GM12892 (cell line): ENCODE data around the gene IDH2.
"Not testable (repeated sequence)": the region's sequence is repeated elsewhere in the genome, so short reads cannot be mapped to it uniquely, and the experiment has no call there.

Experiments used
- POLR2A ChIP-seq: IDR thresholded peaks from 2 replicates; pipeline ENCODE4 v1.6.1; 2011; ENCODE audit warnings: low read depth, low read length, control low read depth
- POLR2AphosphoS5 ChIP-seq: IDR thresholded peaks from 2 replicates; pipeline ENCODE4 v1.6.1; 2011; ENCODE audit warnings: low read depth, low read length, control low read depth
- TAF1 ChIP-seq: IDR thresholded peaks from 2 replicates; pipeline ENCODE4 v1.6.1; 2011; ENCODE audit warnings: low read depth, mild to moderate bottlenecking, control low read depth, low read length, borderline replicate concordance

DNA sequence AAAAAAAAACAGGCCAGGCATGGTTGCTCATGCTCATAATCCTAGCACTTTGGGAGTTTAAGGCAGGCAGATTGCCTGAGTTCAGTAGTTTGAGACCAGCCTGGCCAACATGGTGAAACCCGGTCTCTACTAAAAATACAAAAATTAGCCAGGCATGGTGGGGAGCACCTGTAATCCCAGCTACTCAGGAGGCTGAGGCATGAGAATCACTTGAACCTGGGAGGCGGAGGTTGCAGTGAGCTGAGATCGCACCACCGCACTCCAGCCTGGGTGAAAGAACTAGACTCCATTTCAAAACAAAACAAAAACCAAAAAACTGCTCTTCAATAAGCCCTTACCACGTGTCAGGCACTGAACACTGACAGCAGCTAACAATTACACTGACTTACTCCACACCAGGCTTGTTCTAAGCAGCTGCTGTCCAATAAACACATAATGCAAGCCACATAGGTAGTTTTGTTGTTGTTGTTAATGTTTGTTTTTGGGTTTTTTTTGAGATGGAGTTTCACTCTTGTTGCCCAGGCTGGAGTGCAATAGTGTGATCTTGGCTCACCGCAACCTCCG, 44.0 kb upstream of the IDH2 start:
- not testable (repeated sequence) for TF ChIP-seq TAF1, POLR2A, POLR2AphosphoS5
